GM18870 (cell line): ENCODE measurements around the gene NAP1L3.
A peak's percentile ranks its signal among the peaks of the same experiment; 100 is the strongest.

Experiments
- ATAC-seq: cut with Tn5 transposase; IDR thresholded peaks from one replicate; pipeline ENCODE4 v1.9.1; 2021; ENCODE audit warnings: moderate library complexity; ENCODE audit not compliant: unreplicated experiment

Gene NAP1L3

GRCh38 chrX:93673056-93673868, at the start of gene NAP1L3:
NAP1L3 (minus strand) TSS chrX:93673578; CDS start chrX:93673304, 274 bp downstream.
- peak; percentile 57 for ATAC-seq

- no peak for ATAC-seq
Measured at GRCh38 chrX:93711076-93711475, 37.7 kb upstream of the NAP1L3 start.

- ATAC-seq, result no peak
Measured at GRCh38 chrX:93703701-93704100, 30.3 kb upstream of the NAP1L3 start.

GRCh38 chrX:93695981-93696380, 22.6 kb upstream of the NAP1L3 start:
- no peak for ATAC-seq

GRCh38 chrX:93673869-93674271, 492 bp upstream of the NAP1L3 start, which contains the start of gene FAM133A:
FAM133A (plus strand) TSS chrX:93674206; CDS start chrX:93709420, 35,214 bp downstream.
- no peak for ATAC-seq

- no peak for ATAC-seq
Measured at GRCh38 chrX:93660575-93660974, 12.8 kb downstream of the NAP1L3 start.

- no peak for ATAC-seq
Measured at GRCh38 chrX:93649381-93649780, 24.0 kb downstream of the NAP1L3 start.

GRCh38 chrX:93637591-93637990, 35.8 kb downstream of the NAP1L3 start:
- no peak for ATAC-seq
